ENCODE measurements around the gene DNER. TPM values are rescaled to one million over a fixed set of nuclear protein-coding genes. Genes with fewer than 3 reads are reported as not detected.
"Not testable (repeated sequence)": the region's sequence is repeated elsewhere in the genome, so short reads cannot be mapped to it uniquely, and the experiment has no call there.

The DNER gene
- total and polyA plus RNA-seq, 2 experiments from 2014 or later = 4.7 to 8.8 TPM

- TF ChIP-seq ZNF462 (CRISPR knock-in tag; IDR thresholded peaks at IDR 0.05) (no peak), REST (IDR thresholded peaks at IDR 0.05; ENCODE audit: unreplicated experiment) (no peak), EZH2 (IDR thresholded peaks at IDR 0.05; ENCODE audit: low read depth, unreplicated experiment) (no peak)
These were observed 35.4 kb upstream of the DNER start (continued) for GRCh38 chr2:229749779-229750178.

- no peaks in the 10 kb centered on the region for H3F3A ChIP-seq (replicated peaks; ENCODE audit: low read depth)
- no peaks in the 10 kb centered on the region for H3K79me2 ChIP-seq (replicated peaks; ENCODE audit: insufficient read depth)
- H3K27me3 Mint-ChIP-seq (ENCODE audit: insufficient read depth, low read depth, poor library complexity) = no peaks in the 10 kb centered on the region
- DNase-seq (ENCODE audit: low spot score) (peak; percentile 41), ATAC-seq (peak; percentile 57; the same call in 2 of the 3 replicates)
- no peak for TF ChIP-seq JUNB (IDR thresholded peaks at IDR 0.05; ENCODE audit: unreplicated experiment)
- TF ChIP-seq ETS1 (IDR thresholded peaks at IDR 0.05) = no peak
- peak; percentile 40 to 61 for TF ChIP-seq CTCF (conservative IDR thresholded peaks at IDR 0.05; ENCODE audit: low read depth in 2 of 2)
- H2AFZ ChIP-seq = no peak overlapping the region
- peaks cover 12% of the 10 kb centered on the region; the same call in 2 of the 3 replicates for H3K36me3 Mint-ChIP-seq (ENCODE audit: low read depth)
- H3K4me1 ChIP-seq (ENCODE audit: insufficient read depth) = no peaks in the 10 kb centered on the region; the same call in 1 of the 2 replicates
- no peak overlapping the region for H3K27ac ChIP-seq (ENCODE audit: low read depth)
- no peak overlapping the region for H3K4me2 ChIP-seq
- H3K4me1 Mint-ChIP-seq = peaks cover 14% of the 10 kb centered on the region; the same call in 2 of the 3 replicates
- no peak overlapping the region for H3K4me3 ChIP-seq
- no peaks in the 10 kb centered on the region for H3K36me3 ChIP-seq (ENCODE audit: insufficient read depth)
- no peaks in the 10 kb centered on the region for H3K27me3 ChIP-seq (ENCODE audit: insufficient read depth)
- no peak overlapping the region for H3K4me3 Mint-ChIP-seq
- H3K27ac Mint-ChIP-seq = no peak overlapping the region
- no peaks in the 10 kb centered on the region for H3K9me2 ChIP-seq (ENCODE audit: insufficient read depth)
- no peaks in the 10 kb centered on the region for H4K20me1 ChIP-seq (replicated peaks; ENCODE audit: insufficient read depth)
- peaks cover 15% of the 10 kb centered on the region; the same call in 2 of the 3 replicates for H3K9me3 Mint-ChIP-seq
These were observed 34.6 kb upstream of the DNER start for GRCh38 chr2:229748950-229749349.

GRCh38 chr2:229742691-229743090, 28.3 kb upstream of the DNER start:
- peaks cover 63% of the 10 kb centered on the region for H3K9me3 Mint-ChIP-seq
- not testable (repeated sequence) for H3K4me2 ChIP-seq; H3K4me3 ChIP-seq; H3K27me3 ChIP-seq (ENCODE audit: insufficient read depth); DNase-seq (ENCODE audit: low spot score); H3K4me3 Mint-ChIP-seq; H3K27ac ChIP-seq (ENCODE audit: low read depth); H3F3A ChIP-seq (replicated peaks; ENCODE audit: low read depth); H3K27me3 Mint-ChIP-seq (ENCODE audit: insufficient read depth, low read depth, poor library complexity); H3K4me1 Mint-ChIP-seq; H2AFZ ChIP-seq; H3K4me1 ChIP-seq (ENCODE audit: insufficient read depth); H3K9me2 ChIP-seq (ENCODE audit: insufficient read depth); H3K79me2 ChIP-seq (replicated peaks; ENCODE audit: insufficient read depth); H3K36me3 ChIP-seq (ENCODE audit: insufficient read depth); H3K27ac Mint-ChIP-seq; ATAC-seq; H4K20me1 ChIP-seq (replicated peaks; ENCODE audit: insufficient read depth)
- H3K36me3 Mint-ChIP-seq (ENCODE audit: low read depth) = peaks cover 42% of the 10 kb centered on the region

Data from GM23338 (cell line).